ENCODE measurements around the gene MRPL38.

The MRPL38 gene

GRCh38 chr17:75904749-75905521 is at the start of gene MRPL38:
Gene MRPL38 (minus strand): TSS chr17:75904884. CDS start chr17:75904875, 9 bp downstream.
- peak; percentile 24 to 96 (median 84) for DNase-seq

GRCh38 chr17:75950855-75951554 is 46.3 kb upstream of the MRPL38 start:
- peak in 7 of 58 donors; percentile 4 to 33 (median 22) for DNase-seq

- DNase-seq: no peak
Observed at GRCh38 chr17:75950421-75950820, 45.7 kb upstream of the MRPL38 start.

GRCh38 chr17:75945211-75945610 is 40.5 kb upstream of the MRPL38 start:
- no peak for DNase-seq

GRCh38 chr17:75943491-75943890 is 38.8 kb upstream of the MRPL38 start:
- no peak for DNase-seq

- DNase-seq: no peak
Observed at GRCh38 chr17:75942473-75942872, 37.8 kb upstream of the MRPL38 start.

- no peak for DNase-seq
Observed at GRCh38 chr17:75941442-75941819, 36.7 kb upstream of the MRPL38 start.

- DNase-seq: peak; percentile 50 to 98 (median 93)
Observed at GRCh38 chr17:75940727-75941441, 36.2 kb upstream of the MRPL38 start, which contains the start of gene FBF1. Gene FBF1 (minus strand): TSS chr17:75941042. CDS start chr17:75938149, 2,893 bp downstream.

- no peak for DNase-seq
Observed at GRCh38 chr17:75937652-75938051, 33.0 kb upstream of the MRPL38 start.

GRCh38 chr17:75933808-75934207 is 29.1 kb upstream of the MRPL38 start:
- DNase-seq: no peak

GRCh38 chr17:75932852-75933251 is 28.2 kb upstream of the MRPL38 start:
- no peak for DNase-seq

- DNase-seq: no peak
Observed at GRCh38 chr17:75931062-75931461, 26.4 kb upstream of the MRPL38 start.

- DNase-seq: no peak
Observed at GRCh38 chr17:75927286-75927922, 22.7 kb upstream of the MRPL38 start.

GRCh38 chr17:75926456-75926855 is 21.8 kb upstream of the MRPL38 start:
- DNase-seq: no peak

- DNase-seq: no peak
Observed at GRCh38 chr17:75925912-75926311, 21.2 kb upstream of the MRPL38 start.

GRCh38 chr17:75925103-75925502 is 20.4 kb upstream of the MRPL38 start:
- DNase-seq: no peak

- no peak for DNase-seq
Observed at GRCh38 chr17:75922963-75923874, 18.5 kb upstream of the MRPL38 start.

GRCh38 chr17:75922173-75922961 is 17.7 kb upstream of the MRPL38 start:
- no peak for DNase-seq

GRCh38 chr17:75921596-75921995 is 16.9 kb upstream of the MRPL38 start:
- no peak for DNase-seq

Data from anterior cingulate cortex (tissue), 58 donors.